GM12874 (cell line): ENCODE results near the gene AFAP1L1.

ENCODE experiments used
- CTCF ChIP-seq: IDR thresholded peaks from 2 replicates; pipeline ENCODE4 v1.5.1; 2011; ENCODE audit warnings: low read depth, mild to moderate bottlenecking, control low read depth, low read length, moderate library complexity; ENCODE audit not compliant: insufficient read depth

The AFAP1L1 gene

GRCh38 chr5:149310947-149311658, 39.4 kb downstream of the AFAP1L1 start:
- no peak for TF ChIP-seq CTCF

- TF ChIP-seq CTCF = no peak
Measured at GRCh38 chr5:149313151-149313841, 41.6 kb downstream of the AFAP1L1 start.

GRCh38 chr5:149314571-149315111, 43.0 kb downstream of the AFAP1L1 start:
- TF ChIP-seq CTCF = no peak

GRCh38 chr5:149315753-149316152, 44.1 kb downstream of the AFAP1L1 start:
- no peak for TF ChIP-seq CTCF

- TF ChIP-seq CTCF = peak; percentile 65
Measured at GRCh38 chr5:149317281-149318048, 45.8 kb downstream of the AFAP1L1 start.

GRCh38 chr5:149319174-149319573, 47.5 kb downstream of the AFAP1L1 start:
- no peak for TF ChIP-seq CTCF

GRCh38 chr5:149320791-149321330, 49.2 kb downstream of the AFAP1L1 start:
- no peak for TF ChIP-seq CTCF
